HL-60 (cell line): ENCODE measurements around the gene DNASE2B.

Experiments used
- DNase-seq, 2 experiments: peaks; one replicate each; pipeline ENCODE4 v3.0.0-alpha.2; 2010 to 2020; ENCODE audit warnings: low read depth in 1 of 2, low spot score in 1 of 2
- H3K27ac ChIP-seq: fragments of 250-450 bp; sonication (Bioruptor Pico); replicated peaks from 2 replicates; pipeline ENCODE4 v1.5.1; 2020; ENCODE audit warnings: mild to moderate bottlenecking, moderate library complexity
- H3K27me3 ChIP-seq: fragments of 250-450 bp; sonication (Bioruptor Pico); 2 replicates; pipeline ENCODE4 v1.5.1; 2021; ENCODE audit warnings: mild to moderate bottlenecking, moderate library complexity; ENCODE audit not compliant: insufficient read depth, poor library complexity, severe bottlenecking
- H3K4me3 ChIP-seq: replicated peaks from 2 replicates; pipeline ENCODE4 v1.5.1; 2011; ENCODE audit warnings: mild to moderate bottlenecking, control low read depth, low read length; ENCODE audit not compliant: insufficient read depth
- CTCF ChIP-seq: IDR thresholded peaks from one replicate; pipeline ENCODE4 v1.5.1; 2011; ENCODE audit warnings: low read length, control low read depth, inconsistent platforms; ENCODE audit not compliant: insufficient read depth
- GABPA ChIP-seq: IDR thresholded peaks from 2 replicates; pipeline ENCODE4 v1.6.1; 2012; ENCODE audit warnings: low read depth
- POLR2AphosphoS5 ChIP-seq: IDR thresholded peaks from 2 replicates; pipeline ENCODE4 v1.6.1; 2012; ENCODE audit warnings: low read depth
- REST ChIP-seq: IDR thresholded peaks from 2 replicates; pipeline ENCODE4 v1.6.1; 2012; ENCODE audit warnings: low read depth; ENCODE audit not compliant: insufficient replicate concordance
- SPI1 ChIP-seq: IDR thresholded peaks from 2 replicates; pipeline ENCODE4 v1.6.1; 2012; ENCODE audit warnings: low read depth, mild to moderate bottlenecking, borderline replicate concordance
- long read RNA-seq: library from polyadenylated mRNA; unstranded; transcript quantifications from one replicate; pipeline ENCODE4 v2.0.0, GENCODE V29; 2020

The DNASE2B gene
- long read RNA-seq, partial matches to known transcripts = 0 of 2 reads
- long read RNA-seq, other reads (novel, unspliced or antisense) = 2 of 2 reads

GRCh38 chr1:84398175-84399155 is at the start of gene DNASE2B:
DNASE2B (plus strand) TSS chr1:84398484; CDS start chr1:84398565, 81 bp downstream.
- TF ChIP-seq SPI1 (no peak), CTCF (no peak), REST (no peak), POLR2AphosphoS5 (no peak), GABPA (no peak)
- no peak for DNase-seq
- H3K4me3 ChIP-seq = no peak within 1 kb of the TSS
- H3K27me3 ChIP-seq = no peaks in the 10 kb centered on the region
- H3K27ac ChIP-seq = no peak within 1 kb of the TSS

GRCh38 chr1:84348759-84349158 is 49.5 kb upstream of the DNASE2B start:
- DNase-seq = no peak
- TF ChIP-seq GABPA = no peak
- H3K27me3 ChIP-seq = no peaks in the 10 kb centered on the region
- no peak overlapping the region for H3K4me3 ChIP-seq
- no peak overlapping the region for H3K27ac ChIP-seq

GRCh38 chr1:84350104-84350503 is 48.2 kb upstream of the DNASE2B start:
- Histone ChIP-seq H3K4me3 (no peak overlapping the region), H3K27me3 (no peaks in the 10 kb centered on the region), H3K27ac (no peak overlapping the region)
- no peak for DNase-seq
- TF ChIP-seq SPI1 = no peak
- TF ChIP-seq REST = no peak
- no peak for TF ChIP-seq GABPA
- no peak for TF ChIP-seq POLR2AphosphoS5
- no peak for TF ChIP-seq CTCF

GRCh38 chr1:84350550-84350949 is 47.7 kb upstream of the DNASE2B start:
- Histone ChIP-seq H3K27me3 (no peaks in the 10 kb centered on the region), H3K4me3 (no peak overlapping the region), H3K27ac (no peak overlapping the region)
- TF ChIP-seq POLR2AphosphoS5 (no peak), SPI1 (no peak), GABPA (no peak), CTCF (no peak)
- DNase-seq = no peak
